ENCODE results near the gene AGPS. TPM values are rescaled to one million over a fixed set of nuclear protein-coding genes. Genes with fewer than 3 reads are reported as not detected.

Gene AGPS
- total and polyA plus RNA-seq, 2 donors (not counting 1 experiment from before 2014, with no cell fraction given): 2.2 to 25.5 TPM

- Mint-ChIP-seq H3K9me3 (ENCODE audit: insufficient read depth) (no peaks in the 10 kb centered on the region), H3K27me3 (peaks cover 4% of the 10 kb centered on the region), H3K27ac (no peak overlapping the region), H3K4me1 (peaks cover 13% of the 10 kb centered on the region), H3K4me3 (no peak overlapping the region)
- TF ChIP-seq EZH2 (IDR thresholded peaks at IDR 0.05; ENCODE audit: borderline replicate concordance, insufficient read depth, low read depth, low read length, poor library complexity, severe bottlenecking): no peak
- TF ChIP-seq CTCF (IDR thresholded peaks at IDR 0.05): no peak
- no peak overlapping the region for H2AFZ ChIP-seq (ENCODE audit: insufficient read depth, low read depth, low read length, poor library complexity, severe bottlenecking)
- no peak overlapping the region for H3K4me2 ChIP-seq (replicated peaks; ENCODE audit: low read depth, low read length, poor library complexity, severe bottlenecking)
- CTCF ChIA-PET: no interaction called here
- H3K4me3 ChIP-seq (ENCODE audit: control extremely low read depth in 1 of 5, extremely low read depth in 1 of 5, insufficient read depth in 1 of 5, low read depth in 2 of 5, low read length in 4 of 5): no peak overlapping the region
- no peak for DNase-seq
- no peaks in the 10 kb centered on the region for H3K27me3 ChIP-seq (replicated peaks in 1 of 4; ENCODE audit: control extremely low read depth in 1 of 4, control insufficient read depth in 3 of 4, insufficient read depth in 4 of 4, low read length in 3 of 4)
- POLR2A ChIA-PET: no interaction called here
- H3K9me3 ChIP-seq (ENCODE audit: control extremely low read depth in 1 of 3, control insufficient read depth in 2 of 3, insufficient read depth in 1 of 3, low read length in 2 of 3): no peaks in the 10 kb centered on the region
- intact Hi-C loops (cut with micrococcal nuclease): no loop called here
- no peaks in the 10 kb centered on the region for H3K36me3 ChIP-seq (replicated peaks in 1 of 2; ENCODE audit: control extremely low read depth in 1 of 2, control insufficient read depth in 1 of 2, extremely low read depth in 1 of 2, insufficient read depth in 2 of 2, low read length in 1 of 2)
- no peak overlapping the region for H3K9ac ChIP-seq (ENCODE audit: low read length)
- H3K79me2 ChIP-seq (ENCODE audit: control insufficient read depth, insufficient read depth, low read length): no peaks in the 10 kb centered on the region
- no peaks in the 10 kb centered on the region for H4K20me1 ChIP-seq (ENCODE audit: control insufficient read depth, insufficient read depth, low read length, poor library complexity, severe bottlenecking)
- no CpG with 5 or more reads among the region's 2 CpGs for WGBS (ENCODE audit: insufficient coverage)
- no peak overlapping the region for H3K27ac ChIP-seq (ENCODE audit: low read length in 2 of 2)
- no peaks in the 10 kb centered on the region for H3K4me1 ChIP-seq (ENCODE audit: control insufficient read depth in 2 of 2, insufficient read depth in 2 of 2, low read length in 2 of 2)
- no peak for ATAC-seq (ENCODE audit: low read depth)
Observed at GRCh38 chr2:177355874-177356273, 36.7 kb upstream of the AGPS start.

GRCh38 chr2:177359836-177360595 lies 32.6 kb upstream of the AGPS start:
- Mint-ChIP-seq H3K4me1 (no peaks in the 10 kb centered on the region), H3K27ac (no peak overlapping the region), H3K27me3 (no peaks in the 10 kb centered on the region), H3K4me3 (no peak overlapping the region), H3K9me3 (ENCODE audit: insufficient read depth) (no peaks in the 10 kb centered on the region)
- POLR2A ChIA-PET: no interaction called here
- H4K20me1 ChIP-seq (ENCODE audit: control insufficient read depth, insufficient read depth, low read length, poor library complexity, severe bottlenecking): no peaks in the 10 kb centered on the region
- no peak for TF ChIP-seq CTCF (IDR thresholded peaks at IDR 0.05)
- TF ChIP-seq EZH2 (IDR thresholded peaks at IDR 0.05; ENCODE audit: borderline replicate concordance, insufficient read depth, low read depth, low read length, poor library complexity, severe bottlenecking): no peak
- H3K79me2 ChIP-seq (ENCODE audit: control insufficient read depth, insufficient read depth, low read length): no peaks in the 10 kb centered on the region
- WGBS (ENCODE audit: insufficient coverage): no CpG with 5 or more reads among the region's 3 CpGs
- CTCF ChIA-PET: interaction anchor here (1.2 kb wide), 1 partner anchor 10 kb away, joined by 3 read pairs; no protein-coding TSS in a partner anchor
- no peak for DNase-seq
- no peak overlapping the region for H3K9ac ChIP-seq (ENCODE audit: low read length)
- H3K9me3 ChIP-seq (ENCODE audit: control extremely low read depth in 1 of 3, control insufficient read depth in 2 of 3, insufficient read depth in 1 of 3, low read length in 2 of 3): no peaks in the 10 kb centered on the region
- no peak overlapping the region for H3K4me2 ChIP-seq (replicated peaks; ENCODE audit: low read depth, low read length, poor library complexity, severe bottlenecking)
- ATAC-seq (ENCODE audit: low read depth): no peak
- no peak overlapping the region for H3K4me3 ChIP-seq (ENCODE audit: control extremely low read depth in 1 of 5, extremely low read depth in 1 of 5, insufficient read depth in 1 of 5, low read depth in 2 of 5, low read length in 4 of 5)
- H3K27ac ChIP-seq (ENCODE audit: low read length in 2 of 2): no peak overlapping the region
- no peaks in the 10 kb centered on the region for H3K4me1 ChIP-seq (ENCODE audit: control insufficient read depth in 2 of 2, insufficient read depth in 2 of 2, low read length in 2 of 2)
- H2AFZ ChIP-seq (ENCODE audit: insufficient read depth, low read depth, low read length, poor library complexity, severe bottlenecking): no peak overlapping the region
- no peaks in the 10 kb centered on the region for H3K36me3 ChIP-seq (replicated peaks in 1 of 2; ENCODE audit: control extremely low read depth in 1 of 2, control insufficient read depth in 1 of 2, extremely low read depth in 1 of 2, insufficient read depth in 2 of 2, low read length in 1 of 2)
- no peaks in the 10 kb centered on the region for H3K27me3 ChIP-seq (replicated peaks in 1 of 4; ENCODE audit: control extremely low read depth in 1 of 4, control insufficient read depth in 3 of 4, insufficient read depth in 4 of 4, low read length in 3 of 4)
- intact Hi-C loops (cut with micrococcal nuclease): no loop called here

Measured in B cell (primary cell).